GM11168 (cell line): ENCODE data around the gene SLC25A33.

Source experiments
- in situ Hi-C: fragments of 300-500 bp; cut with MboI; formaldehyde crosslinking; loops from one replicate; pipeline ENCODE4 v1.12.0; 2022; ENCODE audit warnings: low sequenced_read_pairs; ENCODE audit not compliant: unreplicated experiment

The SLC25A33 gene

GRCh38 chr1:9613625-9614299 lies 74.5 kb downstream of the SLC25A33 start:
- in situ Hi-C loops = no loop called here

GRCh38 chr1:9615316-9616063 lies 76.2 kb downstream of the SLC25A33 start:
- in situ Hi-C loops = no loop called here

- in situ Hi-C loops = no loop called here
These were observed 79.8 kb downstream of the SLC25A33 start for GRCh38 chr1:9618909-9619679.

GRCh38 chr1:9621032-9621431 lies 81.8 kb downstream of the SLC25A33 start:
- in situ Hi-C loops = loop anchor here (10.0 kb wide), 1 partner anchor 244 kb away; no protein-coding TSS in a partner anchor

GRCh38 chr1:9624081-9624480 lies 84.8 kb downstream of the SLC25A33 start:
- in situ Hi-C loops = loop anchor here (10.0 kb wide), 1 partner anchor 241 kb away; no protein-coding TSS in a partner anchor

GRCh38 chr1:9625030-9625429 lies 85.8 kb downstream of the SLC25A33 start:
- in situ Hi-C loops = loop anchor here (10.0 kb wide), 1 partner anchor 240 kb away; no protein-coding TSS in a partner anchor

GRCh38 chr1:9626201-9626608 lies 86.9 kb downstream of the SLC25A33 start:
- in situ Hi-C loops = loop anchor here (10.0 kb wide), 1 partner anchor 239 kb away; no protein-coding TSS in a partner anchor

GRCh38 chr1:9628541-9629444 lies 89.5 kb downstream of the SLC25A33 start:
- in situ Hi-C loops = loop anchor here (10.0 kb wide), 1 partner anchor 236 kb away; no protein-coding TSS in a partner anchor

- in situ Hi-C loops = loop anchor here (10.0 kb wide), 1 partner anchor 235 kb away; no protein-coding TSS in a partner anchor
These were observed 90.4 kb downstream of the SLC25A33 start for GRCh38 chr1:9629445-9630201.

- in situ Hi-C loops = no loop called here
These were observed 91.3 kb downstream of the SLC25A33 start for GRCh38 chr1:9630331-9631111.

GRCh38 chr1:9631613-9632012 lies 92.3 kb downstream of the SLC25A33 start:
- in situ Hi-C loops = no loop called here

GRCh38 chr1:9633493-9633892 lies 94.2 kb downstream of the SLC25A33 start:
- in situ Hi-C loops = no loop called here

GRCh38 chr1:9634582-9634981 lies 95.3 kb downstream of the SLC25A33 start:
- in situ Hi-C loops = no loop called here
